Kidney epithelial cell (primary cell): Measurements from ENCODE around the gene CSH1. TPM values are rescaled to one million over a fixed set of nuclear protein-coding genes. Genes with fewer than 3 reads are reported as not detected.
"Not testable (repeated sequence)": the region's sequence is repeated elsewhere in the genome, so short reads cannot be mapped to it uniquely, and the experiment has no call there.

Experiments
- DNase-seq: peaks from one replicate; pipeline ENCODE4 v3.0.0-alpha.2; 2010; ENCODE audit warnings: low read depth
- H3K27me3 ChIP-seq: 2 replicates; pipeline ENCODE4 v1.6.0; 2011; ENCODE audit warnings: low read length; ENCODE audit not compliant: control insufficient read depth, insufficient read depth
- H3K36me3 ChIP-seq: 2 replicates; pipeline ENCODE4 v1.5.1; 2011; ENCODE audit warnings: low read length; ENCODE audit not compliant: control insufficient read depth, insufficient read depth
- H3K4me3 ChIP-seq: 2 replicates; pipeline ENCODE4 v1.5.1; 2011; ENCODE audit warnings: low read depth, mild to moderate bottlenecking, control low read depth, low read length
- total RNA-seq: library from RNA; depleted of rRNA; stranded (reverse); fragments of >200 nt; gene quantifications from 2 replicates; pipeline ENCODE4 v1.2.3, GENCODE V29; 2015
- TF ChIP-seq, protein P1 (sequence below): IDR thresholded peaks from 2 replicates; pipeline ENCODE4 v1.5.1; 2011; ENCODE audit warnings: mild to moderate bottlenecking, moderate library complexity, low read length, control low read depth, inconsistent platforms; ENCODE audit not compliant: insufficient read depth, poor library complexity, severe bottlenecking

Gene CSH1
- total RNA-seq, 1 donor from 2014 or later: not detected

DNA sequence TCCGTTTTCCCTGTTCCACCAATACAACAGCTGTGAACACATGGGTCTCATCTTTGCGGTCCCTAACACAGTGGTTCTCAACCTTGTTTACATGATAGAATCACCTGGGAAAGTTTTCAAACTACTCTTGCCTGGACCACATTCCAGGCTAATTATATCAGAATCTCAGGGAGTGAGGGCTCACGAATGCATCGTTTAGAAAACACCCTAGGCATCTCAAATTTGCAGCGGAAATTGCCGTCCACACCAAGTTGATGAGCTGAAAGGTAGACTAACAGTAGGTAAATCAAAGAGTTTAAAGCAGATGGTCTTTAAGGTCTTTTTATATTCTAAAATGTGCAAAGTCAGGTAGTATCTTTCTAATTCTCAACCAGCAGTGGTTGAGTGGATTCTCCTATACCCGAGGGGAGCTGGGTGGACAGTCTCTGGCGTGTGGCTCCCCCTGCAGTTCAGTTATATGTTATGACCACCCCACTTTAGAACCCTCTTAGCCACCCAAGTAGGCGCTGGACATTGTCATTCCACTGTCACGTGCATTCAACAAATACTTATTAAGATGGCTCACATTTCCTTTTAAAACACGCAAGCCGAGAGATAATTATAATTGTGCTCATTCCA lies 10.9 kb upstream of the CSH1 start:
- not testable (repeated sequence) for DNase-seq, H3K27me3 ChIP-seq, H3K4me3 ChIP-seq, H3K36me3 ChIP-seq
- TF ChIP-seq, protein P1, sequence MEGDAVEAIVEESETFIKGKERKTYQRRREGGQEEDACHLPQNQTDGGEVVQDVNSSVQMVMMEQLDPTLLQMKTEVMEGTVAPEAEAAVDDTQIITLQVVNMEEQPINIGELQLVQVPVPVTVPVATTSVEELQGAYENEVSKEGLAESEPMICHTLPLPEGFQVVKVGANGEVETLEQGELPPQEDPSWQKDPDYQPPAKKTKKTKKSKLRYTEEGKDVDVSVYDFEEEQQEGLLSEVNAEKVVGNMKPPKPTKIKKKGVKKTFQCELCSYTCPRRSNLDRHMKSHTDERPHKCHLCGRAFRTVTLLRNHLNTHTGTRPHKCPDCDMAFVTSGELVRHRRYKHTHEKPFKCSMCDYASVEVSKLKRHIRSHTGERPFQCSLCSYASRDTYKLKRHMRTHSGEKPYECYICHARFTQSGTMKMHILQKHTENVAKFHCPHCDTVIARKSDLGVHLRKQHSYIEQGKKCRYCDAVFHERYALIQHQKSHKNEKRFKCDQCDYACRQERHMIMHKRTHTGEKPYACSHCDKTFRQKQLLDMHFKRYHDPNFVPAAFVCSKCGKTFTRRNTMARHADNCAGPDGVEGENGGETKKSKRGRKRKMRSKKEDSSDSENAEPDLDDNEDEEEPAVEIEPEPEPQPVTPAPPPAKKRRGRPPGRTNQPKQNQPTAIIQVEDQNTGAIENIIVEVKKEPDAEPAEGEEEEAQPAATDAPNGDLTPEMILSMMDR: peak; percentile 24

DNA sequence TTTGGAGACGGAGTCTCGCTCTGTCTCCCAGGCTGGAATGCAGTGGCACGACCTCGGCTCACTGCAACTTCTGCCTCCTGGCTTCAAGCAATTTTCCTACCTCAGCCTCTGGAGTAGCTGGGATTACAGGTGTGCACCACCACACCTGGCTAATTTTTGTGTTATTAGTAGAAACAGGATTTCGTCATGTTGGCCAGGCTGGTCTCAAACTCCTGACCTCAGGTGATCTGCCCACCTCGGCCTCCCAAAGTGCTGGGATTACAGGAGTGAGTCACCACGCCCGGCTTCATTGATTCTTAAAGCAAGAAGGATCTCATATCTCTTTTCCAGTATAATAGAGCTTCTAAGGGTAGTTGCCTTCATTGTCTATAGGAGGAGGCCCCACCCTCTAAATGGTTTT lies 8.4 kb upstream of the CSH1 start:
- peaks cover 10% of the 10 kb centered on the region for H3K27me3 ChIP-seq
- H3K4me3 ChIP-seq, DNase-seq, H3K36me3 ChIP-seq: not testable (repeated sequence)

DNA sequence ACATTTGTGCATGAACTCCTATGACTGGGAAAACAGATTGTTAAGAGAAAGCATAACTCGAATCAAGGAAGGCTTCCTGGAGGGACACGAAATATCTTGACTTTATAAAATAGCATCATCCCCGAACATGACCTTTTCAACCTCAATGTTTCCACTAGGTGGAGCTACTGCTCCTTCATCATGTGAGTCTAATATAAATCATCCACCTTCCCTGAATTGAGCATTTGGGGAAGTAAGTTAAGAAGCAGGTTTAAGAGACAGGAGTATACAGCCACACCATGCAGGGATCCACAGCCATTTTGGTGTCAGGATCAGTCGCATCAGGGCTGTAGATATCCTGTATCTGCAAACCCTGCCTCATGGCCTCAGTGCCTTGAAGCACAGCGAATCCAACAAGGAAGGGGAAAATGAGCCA lies 7.4 kb upstream of the CSH1 start:
- H3K4me3 ChIP-seq, H3K36me3 ChIP-seq, DNase-seq, H3K27me3 ChIP-seq: not testable (repeated sequence)
- TF ChIP-seq, protein P1: peak; percentile 13

DNA sequence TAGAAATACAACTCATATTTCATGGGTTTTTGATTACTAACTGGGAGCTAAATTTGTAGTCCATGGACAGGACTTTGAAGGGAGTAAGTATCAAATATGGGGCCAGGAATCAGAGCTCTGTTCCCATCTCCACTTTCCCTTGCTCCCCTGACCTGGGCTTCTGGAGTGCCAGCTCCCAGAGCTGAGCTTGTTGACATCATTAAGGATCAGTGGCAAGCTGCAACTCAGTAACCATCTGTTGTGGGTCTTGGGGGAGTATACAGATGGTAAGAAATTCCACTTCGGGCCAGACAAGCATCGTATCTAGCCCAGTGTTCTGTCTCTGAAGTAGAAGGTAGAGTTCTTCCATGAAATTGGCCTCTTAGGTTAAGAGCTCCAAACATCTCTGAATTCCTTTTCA lies 5.6 kb upstream of the CSH1 start:
- not testable (repeated sequence) for H3K27me3 ChIP-seq, H3K36me3 ChIP-seq, DNase-seq, H3K4me3 ChIP-seq

DNA sequence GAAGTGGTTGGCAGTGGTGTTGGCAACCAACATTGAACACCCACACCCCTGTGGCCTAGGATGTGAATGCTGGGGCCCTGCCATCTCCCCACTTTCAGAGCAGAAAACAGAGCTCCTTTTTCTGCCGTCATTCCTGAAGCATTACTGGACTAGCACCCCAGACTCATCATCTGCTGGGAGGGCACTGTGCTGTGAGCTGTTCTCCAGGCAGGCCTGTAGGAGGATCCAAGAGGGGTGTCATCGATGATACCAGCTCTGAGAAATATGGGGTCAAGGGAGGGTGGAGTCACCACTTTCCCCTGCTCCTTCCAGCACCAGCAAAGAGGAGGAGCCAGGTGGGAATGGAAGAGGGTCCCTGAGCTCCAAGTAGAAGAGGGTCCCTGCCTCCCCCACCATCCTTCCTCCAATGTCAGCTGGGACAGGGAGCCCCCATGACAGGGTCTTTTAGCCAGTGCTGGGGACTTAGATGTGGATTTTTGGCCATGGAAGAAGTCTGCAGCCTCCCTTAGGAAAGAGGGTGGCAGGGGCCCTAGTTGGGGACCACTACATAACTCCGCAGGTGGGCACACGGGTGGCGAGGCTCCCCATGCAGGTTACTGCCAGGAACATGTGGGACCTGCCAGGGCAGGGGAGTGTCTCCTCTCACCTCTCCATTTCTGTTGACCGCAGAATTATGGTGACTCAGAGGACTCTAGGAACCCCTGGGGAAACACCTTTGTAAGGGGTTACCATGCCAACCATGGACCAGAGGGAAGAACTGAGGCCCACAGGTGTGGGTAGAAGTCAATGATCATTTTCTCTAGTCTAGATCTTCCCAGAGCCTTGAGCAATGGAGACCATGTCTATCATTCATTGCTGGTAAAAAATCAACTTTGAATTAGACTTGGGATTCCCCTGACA lies 2.8 kb upstream of the CSH1 start:
- not testable (repeated sequence) for H3K36me3 ChIP-seq, DNase-seq, H3K4me3 ChIP-seq, H3K27me3 ChIP-seq

DNA sequence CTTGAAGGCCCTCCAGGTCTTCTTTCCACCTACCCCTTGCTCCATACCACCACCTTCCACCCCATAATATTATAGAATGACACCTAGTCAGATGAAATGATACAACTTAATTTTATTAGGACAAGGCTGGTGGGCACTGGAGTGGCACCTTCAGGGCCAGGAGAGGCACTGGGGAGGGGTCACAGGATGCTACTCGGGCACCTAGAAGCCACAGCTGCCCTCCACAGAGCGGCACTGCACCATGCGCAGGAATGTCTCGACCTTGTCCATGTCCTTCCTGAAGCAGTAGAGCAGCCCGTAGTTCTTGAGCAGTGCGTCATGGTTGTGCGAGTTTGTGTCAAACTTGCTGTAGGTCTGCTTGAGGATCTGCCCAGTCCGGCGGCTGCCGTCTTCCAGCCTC lies 1.6 kb downstream of the CSH1 start:
- H3K36me3 ChIP-seq, DNase-seq, H3K4me3 ChIP-seq, H3K27me3 ChIP-seq: not testable (repeated sequence)

DNA sequence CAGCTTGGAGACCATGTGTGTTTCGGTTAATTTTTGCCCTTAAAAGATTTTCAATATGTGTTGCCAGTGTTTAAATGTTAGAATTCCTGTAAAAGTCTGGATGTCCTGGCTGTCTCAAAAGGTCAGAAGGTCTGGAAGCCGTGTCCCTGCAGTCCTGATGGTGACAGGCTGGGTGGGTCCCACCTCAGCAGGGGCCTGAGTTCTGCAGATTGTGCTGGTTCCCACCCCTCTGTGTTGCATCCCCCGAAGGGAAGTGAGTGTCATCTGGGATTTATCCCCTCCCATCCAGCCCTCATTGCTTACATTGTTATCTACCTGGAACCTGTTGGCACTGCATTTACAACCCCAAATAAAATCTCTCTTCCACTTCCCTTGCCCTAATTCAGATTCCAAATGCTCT lies 2.4 kb downstream of the CSH1 start:
- not testable (repeated sequence) for H3K4me3 ChIP-seq, H3K36me3 ChIP-seq, DNase-seq

DNA sequence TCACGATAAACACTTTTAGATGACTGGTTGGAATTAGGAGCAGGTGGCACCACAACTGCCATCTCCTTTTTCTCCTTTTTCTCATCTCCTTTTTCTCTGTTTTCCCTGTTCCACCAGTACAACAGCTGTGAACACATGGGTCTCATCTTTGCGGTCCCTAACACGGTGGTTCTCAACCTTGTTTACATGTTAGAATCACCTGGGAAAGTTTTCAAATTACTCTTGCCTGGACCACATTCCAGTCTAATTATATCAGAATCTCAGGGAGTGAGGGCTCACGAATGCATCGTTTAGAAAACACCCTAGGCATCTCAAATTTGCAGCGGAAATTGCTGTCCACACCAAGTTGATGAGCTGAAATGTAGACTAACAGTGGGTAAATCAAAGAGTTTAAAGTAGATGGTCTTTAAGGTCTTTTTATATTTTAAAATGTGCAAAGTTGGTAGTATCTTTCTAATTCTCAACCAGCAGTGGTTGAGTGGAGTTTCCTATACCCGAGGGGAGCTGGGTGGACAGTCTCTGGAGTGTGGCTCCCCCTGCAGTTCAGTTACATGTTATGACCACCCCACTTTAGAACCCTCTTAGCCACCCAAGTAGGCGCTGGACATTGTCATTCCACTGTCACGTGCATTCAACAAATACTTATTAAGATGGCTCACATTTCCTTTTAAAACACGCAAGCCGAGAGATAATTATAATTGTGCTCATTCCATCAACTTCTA lies 3.9 kb downstream of the CSH1 start:
- not testable (repeated sequence) for DNase-seq, H3K27me3 ChIP-seq, H3K4me3 ChIP-seq, H3K36me3 ChIP-seq

More for the DNA sequence above, 2.4 kb downstream of the CSH1 start:
- H3K27me3 ChIP-seq: not testable (repeated sequence)
